ENCODE measurements around the gene IFITM2. TPM values are rescaled to one million over a fixed set of nuclear protein-coding genes. Genes with fewer than 3 reads are reported as not detected.

IFITM2 gene
- total RNA-seq, 2 donors from 2014 or later = 31.0 to 90.3 TPM

GRCh38 chr11:292211-293121 lies 15.2 kb upstream of the IFITM2 start:
- DNase-seq (peak in 2 of 4 donors; percentile 11 to 13), ATAC-seq (no peak)
- TF ChIP-seq CTCF (IDR thresholded peaks at IDR 0.05) (no peak), POLR2A (IDR thresholded peaks at IDR 0.05) (no peak)
- peak overlapping the region in 2 of 4 donors; percentile 21 to 25 for H3K27ac ChIP-seq
- H3K27me3 ChIP-seq = no peaks in the 10 kb centered on the region
- H3K4me1 ChIP-seq = peaks cover 86% of the 10 kb centered on the region
- no peaks in the 10 kb centered on the region for H3K9me3 ChIP-seq
- no peak overlapping the region for H3K4me3 ChIP-seq
- intact Hi-C loops (cut with DNase I) = no loop called here
- H3K36me3 ChIP-seq (replicated peaks in 1 of 2; ENCODE audit: insufficient read depth in 1 of 2, low read depth in 2 of 2) = peaks cover 0 to 3% of the 10 kb centered on the region in 2 donors
- 79 to 85% methylated on average over 7 to 29 of the region's 29 CpGs for WGBS, 2 donors

GRCh38 chr11:293271-293851 lies 14.3 kb upstream of the IFITM2 start:
- Histone ChIP-seq H3K9me3 (no peaks in the 10 kb centered on the region), H3K4me1 (peaks cover 89% of the 10 kb centered on the region), H3K27me3 (no peaks in the 10 kb centered on the region), H3K4me3 (no peak overlapping the region), H3K27ac (no peak overlapping the region), H3K36me3 (replicated peaks in 1 of 2; ENCODE audit: insufficient read depth in 1 of 2, low read depth in 2 of 2) (peaks cover 0 to 3% of the 10 kb centered on the region in 2 donors)
- 86% methylated on average over 10 to 16 of the region's 18 CpGs for whole genome bisulfite sequencing, 2 donors
- ATAC-seq (no peak), DNase-seq (peak in 2 of 4 donors; percentile 11 to 13)
- no peak for TF ChIP-seq CTCF (IDR thresholded peaks at IDR 0.05)
- TF ChIP-seq POLR2A (IDR thresholded peaks at IDR 0.05) = no peak
- intact Hi-C loops (cut with DNase I) = no loop called here

- peaks cover 0 to 3% of the 10 kb centered on the region in 2 donors for H3K36me3 ChIP-seq (replicated peaks in 1 of 2; ENCODE audit: insufficient read depth in 1 of 2, low read depth in 2 of 2)
- WGBS, 2 donors = 75 to 83% methylated on average over 12 to 25 of the region's 27 CpGs
- no peaks in the 10 kb centered on the region for H3K27me3 ChIP-seq
- TF ChIP-seq CTCF (IDR thresholded peaks at IDR 0.05) (no peak), POLR2A (IDR thresholded peaks at IDR 0.05) (no peak)
- H3K27ac ChIP-seq = no peak overlapping the region
- no peaks in the 10 kb centered on the region for H3K9me3 ChIP-seq
- H3K4me3 ChIP-seq = no peak overlapping the region
- peaks cover 92% of the 10 kb centered on the region for H3K4me1 ChIP-seq
- DNase-seq (peak in 2 of 4 donors; percentile 19 to 25), ATAC-seq (no peak)
- intact Hi-C loops (cut with DNase I) = no loop called here
Observed at GRCh38 chr11:293852-294661, 13.6 kb upstream of the IFITM2 start.

- peaks cover 93% of the 10 kb centered on the region for H3K4me1 ChIP-seq
- H3K36me3 ChIP-seq (replicated peaks in 1 of 2; ENCODE audit: insufficient read depth in 1 of 2, low read depth in 2 of 2) = peaks cover 0 to 3% of the 10 kb centered on the region in 2 donors
- no peak overlapping the region for H3K4me3 ChIP-seq
- WGBS, 2 donors = 73 to 78% methylated on average over 10 to 16 of the region's 16 CpGs
- no peak for TF ChIP-seq CTCF (IDR thresholded peaks at IDR 0.05)
- no peak for TF ChIP-seq POLR2A (IDR thresholded peaks at IDR 0.05)
- H3K9me3 ChIP-seq = no peaks in the 10 kb centered on the region
- no peak overlapping the region for H3K27ac ChIP-seq
- intact Hi-C loops (cut with DNase I) = loop anchor here (5.0 kb wide), 1 partner anchor 52 kb away; no protein-coding TSS in a partner anchor
- peak in 2 of 4 donors; percentile 13 to 22 for DNase-seq
- no peak for ATAC-seq
- H3K27me3 ChIP-seq = no peaks in the 10 kb centered on the region
Observed at GRCh38 chr11:294780-295179, 12.8 kb upstream of the IFITM2 start.

Data from body of pancreas (tissue), 4 donors.